Right kidney (tissue), 1 donor: ENCODE data around the gene CEP44.
"Not testable (repeated sequence)": the region's sequence is repeated elsewhere in the genome, so short reads cannot be mapped to it uniquely, and the experiment has no call there.

Source experiments
- DNase-seq: peaks from one replicate; pipeline ENCODE4 v3.0.0-alpha.2; 2016

The CEP44 gene

DNA sequence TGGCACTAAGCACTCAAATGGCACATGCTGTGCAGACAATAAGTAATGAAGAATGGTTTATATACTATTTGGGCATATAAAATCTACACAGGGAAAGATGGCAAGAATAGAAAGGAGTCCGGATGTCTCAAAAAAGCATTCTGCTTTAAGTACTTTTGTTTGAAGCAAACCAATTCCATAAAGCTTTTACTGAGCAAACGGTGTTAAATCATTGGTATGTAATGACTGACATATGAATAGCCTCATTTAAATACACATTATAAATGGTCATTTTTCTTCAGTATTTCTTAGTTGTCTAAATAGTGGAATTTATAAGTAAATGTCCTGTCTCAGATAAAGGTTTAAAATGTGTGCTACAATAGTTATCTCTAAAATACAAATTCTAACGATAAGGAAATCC is 6.3 kb upstream of the CEP44 start:
- no peak for DNase-seq

DNA sequence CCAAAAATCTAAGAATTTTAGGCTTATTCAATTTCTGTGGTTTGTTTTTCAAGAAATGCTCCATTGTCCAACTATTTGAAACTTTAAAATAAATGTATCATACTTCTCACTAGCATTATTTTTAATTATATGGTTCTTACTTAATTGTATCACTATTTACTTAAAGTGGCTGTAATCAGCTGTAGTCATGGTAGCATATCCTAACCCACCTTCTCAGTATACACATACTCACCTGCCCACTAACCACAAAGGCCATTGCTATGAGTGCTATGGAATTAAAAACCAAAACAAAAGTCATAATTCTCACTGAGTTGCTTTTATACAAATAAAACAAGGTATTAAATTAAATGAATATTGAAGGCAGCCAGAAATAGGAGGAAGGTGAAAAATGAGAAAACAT is 5.2 kb upstream of the CEP44 start:
- no peak for DNase-seq

DNA sequence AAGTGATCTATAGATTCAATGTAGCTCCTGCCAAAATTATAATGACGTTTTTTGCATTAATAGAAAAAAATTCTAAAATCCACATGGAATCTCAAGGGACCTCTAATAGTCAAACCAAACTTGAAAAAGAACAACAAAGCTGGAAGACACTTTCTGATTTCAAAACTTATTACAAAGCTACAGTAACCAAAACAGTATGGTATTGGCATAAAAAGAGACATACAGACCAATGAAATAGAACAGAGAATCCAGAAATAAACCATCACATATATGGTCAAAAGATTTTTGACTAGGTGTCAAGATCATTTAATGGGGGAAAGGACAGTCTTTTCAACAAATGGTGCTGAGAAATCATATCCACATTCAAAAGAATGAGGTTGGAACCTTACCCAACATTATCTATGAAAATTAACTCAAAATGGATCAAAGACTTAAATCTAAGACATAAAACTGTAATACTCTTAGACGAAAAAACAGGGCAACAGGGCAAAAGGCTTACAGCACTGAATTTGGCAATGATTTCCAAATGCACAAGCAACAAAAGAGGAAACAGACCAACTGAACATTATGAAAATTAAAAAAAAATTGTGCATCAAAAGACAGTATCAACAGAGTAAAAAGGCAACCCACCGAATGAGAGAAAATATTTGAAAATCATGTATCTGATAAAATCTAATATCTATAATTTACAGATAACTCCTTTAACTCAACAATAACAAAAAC is 4.1 kb upstream of the CEP44 start:
- DNase-seq = no peak

DNA sequence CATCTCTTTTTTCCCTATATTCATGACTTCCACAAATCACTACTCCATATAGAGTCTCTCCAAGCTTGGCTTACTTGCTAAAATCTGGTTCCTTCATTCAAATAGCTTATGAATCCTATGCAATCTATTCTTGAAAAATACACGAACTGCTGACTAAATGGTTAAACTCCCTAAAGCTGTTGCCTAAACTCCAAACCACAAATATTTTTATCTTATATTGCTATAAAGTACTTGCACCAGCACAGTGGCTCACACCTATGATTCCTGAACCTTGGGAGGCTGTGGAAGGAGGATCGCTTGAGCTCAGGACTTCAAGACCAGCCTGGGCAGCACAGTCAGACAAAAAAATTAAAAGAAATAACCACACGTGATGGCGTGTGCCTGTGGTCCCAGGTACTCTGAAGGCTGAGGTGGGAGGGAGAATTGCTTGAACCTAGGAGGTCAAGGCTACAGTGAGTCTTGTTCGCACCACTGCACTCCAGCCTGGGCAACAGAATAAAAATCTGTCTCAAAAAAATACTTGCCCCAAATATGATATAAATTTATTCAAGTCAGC is 2.5 kb upstream of the CEP44 start:
- no peak for DNase-seq

DNA sequence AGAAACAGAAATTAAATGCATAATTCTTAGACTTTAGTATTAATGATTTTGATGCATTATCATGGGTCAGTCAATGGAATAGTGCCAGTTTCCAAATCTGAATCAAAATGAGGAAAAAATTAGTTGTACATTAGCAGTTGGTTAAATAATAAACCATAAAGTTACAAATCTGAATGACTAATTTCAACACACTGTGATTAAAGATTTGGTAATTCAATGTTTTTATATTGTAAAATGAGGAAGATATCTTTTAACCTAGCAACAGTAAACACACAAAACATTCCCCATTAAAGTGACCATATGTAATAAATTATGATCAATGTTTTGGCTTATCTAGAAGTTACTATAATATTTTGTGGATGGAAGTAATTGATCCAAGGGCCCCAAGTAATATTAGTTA is 1.8 kb upstream of the CEP44 start:
- DNase-seq = no peak

DNA sequence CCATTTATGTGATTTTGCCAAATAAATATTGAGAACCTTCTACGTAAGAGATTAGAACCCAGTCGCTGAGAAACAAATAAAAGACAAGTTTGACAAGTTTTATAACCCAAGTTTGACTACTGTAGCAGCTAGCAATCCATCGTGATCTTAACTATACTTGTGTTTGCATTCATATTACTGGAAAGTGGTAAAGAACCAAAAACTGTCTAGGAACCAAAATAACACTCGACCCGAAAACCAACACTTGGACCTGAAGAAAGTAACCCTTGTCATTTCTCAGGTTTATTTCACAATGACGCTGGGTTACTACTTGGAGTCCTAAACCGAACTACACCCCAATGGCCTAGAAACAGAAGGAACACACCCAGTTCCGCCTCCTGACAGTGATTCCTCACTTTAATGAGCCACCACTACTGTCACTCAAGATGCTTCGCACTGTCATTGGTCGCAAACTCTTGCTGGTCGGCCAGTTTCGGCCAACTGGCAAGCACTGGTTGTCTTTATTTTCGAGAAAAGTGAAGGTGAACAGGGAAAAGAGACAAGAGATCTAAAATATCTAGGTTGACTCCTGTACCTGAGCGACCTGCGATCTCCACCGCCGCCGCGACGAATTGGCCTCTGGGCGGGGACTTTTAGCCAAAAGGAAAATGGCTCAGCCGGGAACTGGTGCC is 740 bp upstream of the CEP44 start:
- DNase-seq = peak; percentile 93

DNA sequence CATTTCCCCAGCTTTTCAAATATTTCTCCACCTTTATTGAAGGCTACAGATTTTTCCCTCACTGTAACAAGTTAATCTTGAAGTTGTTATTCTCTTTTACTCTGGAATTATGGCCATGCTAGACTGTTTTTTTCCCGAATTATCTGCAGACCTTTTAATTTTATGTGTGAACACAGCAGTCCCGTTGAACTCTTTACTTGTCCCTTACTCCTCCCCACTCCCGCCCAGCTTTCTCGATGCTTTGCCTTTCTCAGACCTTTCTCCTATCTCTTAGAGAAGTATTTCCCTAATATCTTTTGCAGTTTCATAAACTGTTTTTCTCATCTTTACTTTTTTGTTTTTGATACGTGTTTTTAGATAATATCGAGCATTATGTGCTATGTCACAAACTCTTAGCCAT is 776 bp downstream of the CEP44 start:
- no peak for DNase-seq

DNA sequence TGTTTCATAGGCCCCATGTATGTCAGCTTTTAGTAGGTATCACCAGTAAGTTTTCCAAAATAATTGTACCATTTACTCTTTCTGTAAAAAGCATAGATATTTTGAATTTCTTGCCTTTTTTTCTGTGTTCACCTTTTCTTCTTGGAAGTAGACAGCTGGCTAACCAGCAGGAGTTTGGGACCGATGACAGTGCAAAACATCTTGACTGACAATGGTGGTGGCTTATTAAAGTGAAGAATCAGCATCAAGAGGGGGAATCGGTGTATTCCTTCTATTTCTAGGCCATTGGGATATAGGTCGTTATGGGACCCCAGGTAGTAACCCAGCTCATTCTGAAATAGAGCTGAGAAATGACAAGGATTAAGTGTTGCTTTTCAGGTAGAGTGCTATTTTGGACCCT is 3.2 kb downstream of the CEP44 start:
- no peak for DNase-seq

DNA sequence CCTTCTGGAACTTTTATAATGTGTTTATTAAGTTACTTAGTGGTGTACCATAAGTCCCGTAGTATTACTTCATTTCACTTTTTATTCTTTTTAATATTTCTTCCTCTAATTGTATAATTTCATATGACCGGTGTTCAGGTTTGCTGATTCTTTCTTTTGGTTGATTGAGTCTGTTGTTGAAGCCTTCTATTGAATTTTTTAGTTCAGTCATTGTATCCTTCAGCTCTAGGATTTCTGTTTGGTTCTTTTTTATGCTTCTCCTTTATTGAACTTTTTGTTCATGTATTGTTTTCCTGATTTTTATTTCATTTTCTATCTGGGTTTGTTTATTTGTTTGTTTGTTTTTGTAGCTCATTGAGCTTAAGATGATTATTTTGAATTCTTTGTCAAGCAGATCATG is 8.8 kb downstream of the CEP44 start:
- no peak for DNase-seq

DNA sequence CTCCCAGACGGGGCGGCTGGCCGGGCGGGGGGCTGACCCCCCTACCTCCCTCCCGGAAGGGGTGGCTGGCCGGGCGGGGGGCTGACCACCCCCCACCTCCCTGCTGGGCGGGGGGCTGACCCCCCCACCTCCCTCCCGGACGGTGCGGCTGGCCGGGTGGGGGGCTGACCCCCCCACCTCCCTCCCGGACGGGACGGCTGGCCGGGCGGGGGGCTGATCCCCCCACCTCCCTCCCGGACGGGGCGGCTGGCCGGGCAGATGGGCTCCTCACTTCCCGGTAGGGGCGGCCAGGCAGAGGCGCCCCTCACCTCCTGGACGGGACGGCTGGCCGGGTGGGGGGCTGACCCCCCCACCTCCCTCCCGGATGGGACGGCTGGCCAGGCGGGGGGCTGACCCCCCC is 10.9 kb downstream of the CEP44 start:
- DNase-seq = not testable (repeated sequence)

DNA sequence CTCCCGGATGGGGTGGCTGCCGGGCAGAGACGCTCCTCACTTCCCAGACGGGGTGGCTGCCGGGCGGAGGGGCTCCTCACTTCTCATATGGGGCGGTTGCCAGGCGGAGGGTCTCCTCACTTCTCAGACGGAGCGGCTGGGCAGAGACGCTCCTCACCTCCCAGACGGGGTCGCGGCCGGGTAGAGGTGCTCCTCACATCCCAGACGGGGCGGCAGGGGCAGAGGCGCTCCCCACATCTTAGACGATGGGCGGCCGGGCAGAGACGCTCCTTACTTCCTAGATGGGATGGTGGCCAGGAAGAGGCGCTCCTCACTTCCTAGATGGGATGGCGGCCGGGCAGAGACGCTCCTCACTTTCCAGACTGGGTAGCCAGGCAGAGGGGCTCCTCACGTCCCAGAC is 11.4 kb downstream of the CEP44 start:
- DNase-seq = not testable (repeated sequence)

DNA sequence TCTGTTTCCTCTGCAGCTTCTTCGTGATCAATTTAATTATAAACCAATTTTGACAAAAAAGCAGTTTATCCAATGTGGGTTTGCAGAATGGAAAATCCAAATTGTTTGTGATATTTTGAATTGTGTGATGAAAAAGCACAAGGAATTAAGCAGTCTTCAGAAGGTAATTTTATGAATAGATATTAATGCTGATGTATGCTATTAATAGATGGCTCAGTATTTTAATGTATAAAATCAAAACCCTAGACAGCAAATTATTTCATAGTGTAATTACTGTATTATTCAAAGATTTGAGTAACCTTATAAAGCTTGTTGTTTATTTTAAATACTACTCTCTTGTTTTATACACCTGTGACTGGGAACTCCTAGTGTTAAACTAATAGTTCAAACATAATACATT is 20.0 kb downstream of the CEP44 start:
- no peak for DNase-seq

DNA sequence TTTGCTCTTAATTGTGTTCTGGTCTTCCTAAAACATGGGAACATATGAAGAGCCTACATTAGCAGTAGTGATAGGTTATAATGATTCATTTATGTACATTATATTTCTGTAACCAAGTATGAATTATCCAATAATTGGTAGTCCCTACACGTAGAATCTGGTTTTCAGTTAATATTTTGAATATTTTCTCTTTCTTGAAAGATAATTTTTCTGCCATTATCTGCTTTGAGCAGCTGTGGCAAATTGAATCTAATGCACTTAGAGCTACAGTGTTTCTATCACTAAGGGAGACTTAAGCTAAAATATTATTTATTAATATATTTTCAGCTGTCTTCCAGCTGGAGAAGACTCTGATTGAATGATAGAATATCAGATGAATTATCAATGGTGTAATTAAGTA is 21.0 kb downstream of the CEP44 start:
- no peak for DNase-seq

DNA sequence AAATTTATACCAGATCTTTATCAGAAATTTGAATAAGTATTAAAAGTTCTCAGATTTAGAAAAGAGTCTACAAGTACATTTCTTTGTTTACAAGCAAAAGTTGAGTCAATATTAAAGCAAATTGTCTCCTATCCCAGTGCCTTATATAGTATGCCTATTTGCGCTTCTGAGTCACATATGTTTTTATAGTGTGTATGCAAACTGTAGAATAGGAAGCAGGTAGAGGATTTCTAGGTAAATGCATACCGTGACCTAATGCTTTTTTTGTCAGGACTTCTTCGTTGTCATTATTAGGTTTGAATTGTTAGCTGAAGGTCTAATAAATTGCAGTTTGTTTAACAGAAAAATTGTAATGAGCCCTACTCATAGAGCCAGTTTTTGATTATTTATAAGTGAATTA is 22.2 kb downstream of the CEP44 start:
- DNase-seq = no peak

DNA sequence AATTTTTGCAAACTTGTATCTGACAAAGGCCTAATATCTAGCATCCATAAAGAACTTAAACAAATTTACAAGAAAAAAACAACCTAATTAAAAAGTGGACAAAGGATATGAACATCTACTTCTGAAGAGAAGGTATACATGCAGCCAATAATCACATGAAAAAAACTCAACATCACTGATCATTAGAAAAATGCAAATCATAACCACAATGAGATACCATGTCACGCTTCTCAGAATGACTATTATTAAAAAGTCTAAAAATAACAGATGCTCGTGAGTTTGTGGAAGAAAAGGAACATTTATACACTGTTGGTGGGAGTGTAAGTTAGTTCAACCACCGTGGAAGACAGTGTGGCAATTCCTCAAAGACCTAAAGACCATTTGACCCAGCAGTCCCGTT is 24.0 kb downstream of the CEP44 start:
- no peak for DNase-seq

DNA sequence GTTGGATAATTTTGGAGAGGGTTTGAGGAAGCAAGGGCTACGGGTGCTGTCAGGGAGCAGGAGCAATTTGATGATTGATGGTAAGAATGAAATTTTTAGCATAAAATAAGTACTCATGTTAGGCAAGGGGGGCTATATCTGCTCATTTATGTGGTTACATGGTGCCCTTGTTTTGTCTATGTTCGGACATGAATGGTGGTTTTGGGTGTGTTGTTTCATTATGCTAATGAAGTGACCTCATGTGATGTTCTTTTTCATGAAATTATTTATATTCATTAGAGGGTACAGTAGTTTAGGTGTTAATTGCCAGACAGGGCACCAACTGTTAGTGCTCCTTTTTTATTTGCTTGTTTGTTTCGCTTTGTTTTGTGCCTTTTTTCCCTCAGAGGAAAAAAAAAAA is 29.3 kb downstream of the CEP44 start:
- no peak for DNase-seq

DNA sequence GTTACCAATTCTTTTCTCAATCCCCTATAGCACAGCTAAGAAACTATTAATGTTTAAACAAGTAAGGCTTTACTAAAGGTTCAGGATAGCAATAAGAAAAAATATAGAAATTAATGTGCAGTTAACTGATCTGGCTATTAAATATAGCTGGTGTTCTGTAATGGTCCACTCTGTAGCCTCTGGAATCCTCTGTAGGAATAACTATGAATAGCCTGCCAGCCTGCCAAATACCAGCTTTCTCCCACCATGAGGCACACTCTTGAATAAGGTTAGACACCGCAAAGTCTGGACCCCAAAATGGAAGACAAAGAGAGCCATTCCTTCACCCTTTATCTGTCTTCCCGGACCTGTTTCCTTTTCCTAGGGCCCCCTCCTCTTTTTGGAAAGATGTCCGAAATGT is 30.6 kb downstream of the CEP44 start:
- no peak for DNase-seq

DNA sequence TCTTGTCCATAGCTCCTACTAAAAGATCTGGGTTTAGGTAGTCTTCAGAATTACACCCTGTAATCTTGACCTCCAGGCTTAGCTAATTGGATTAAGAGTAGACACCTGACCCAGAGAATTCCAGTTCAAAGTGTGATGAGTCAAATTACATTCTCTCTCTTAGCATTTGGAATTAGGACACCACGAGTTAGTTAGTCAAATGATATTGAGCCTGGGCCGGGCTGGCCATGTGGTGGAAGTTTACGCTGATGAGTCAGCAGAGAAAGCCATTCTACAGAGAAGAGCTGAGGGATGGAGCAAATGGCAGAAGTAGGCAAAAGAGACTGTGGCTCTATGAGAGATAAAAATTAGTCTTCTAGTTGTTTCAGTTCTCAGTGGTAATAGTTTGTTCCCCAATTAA is 31.1 kb downstream of the CEP44 start:
- DNase-seq = no peak

DNA sequence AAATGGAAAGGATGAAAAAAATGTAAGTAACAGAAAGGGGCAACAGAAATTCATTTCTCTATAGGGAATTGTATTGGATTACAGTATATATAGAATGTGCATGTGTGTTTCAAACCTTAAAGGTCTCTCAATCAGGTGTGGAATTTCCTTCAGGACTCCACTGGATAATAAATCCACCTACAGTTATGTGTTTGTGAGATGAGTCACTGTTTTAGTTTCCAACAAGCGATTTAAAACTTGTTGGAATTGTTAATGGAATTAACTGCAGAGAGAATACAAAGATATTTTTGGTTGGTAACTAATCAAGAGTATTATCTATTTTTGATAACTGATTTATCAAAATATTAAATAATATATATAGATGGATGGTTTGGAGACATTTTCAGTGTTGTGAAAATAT is 32.8 kb downstream of the CEP44 start:
- DNase-seq = no peak

DNA sequence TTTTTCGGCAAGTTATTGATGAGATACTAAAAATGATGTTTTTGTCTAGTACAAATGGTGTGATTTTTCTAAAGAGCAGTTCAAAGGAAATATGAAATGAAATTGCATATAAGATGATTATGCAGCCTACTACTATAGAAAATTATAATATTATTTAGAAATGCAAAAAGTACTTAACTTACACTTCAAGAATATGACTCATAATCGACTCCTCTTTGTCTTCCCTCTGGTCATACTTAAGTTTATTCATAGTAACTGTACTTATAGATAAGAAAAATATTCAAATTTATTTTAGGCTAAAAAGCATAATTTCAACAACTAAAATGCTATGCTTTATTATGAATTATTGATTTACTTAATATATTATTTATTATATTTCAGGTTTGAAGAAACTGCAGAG is 33.2 kb downstream of the CEP44 start:
- DNase-seq = no peak

DNA sequence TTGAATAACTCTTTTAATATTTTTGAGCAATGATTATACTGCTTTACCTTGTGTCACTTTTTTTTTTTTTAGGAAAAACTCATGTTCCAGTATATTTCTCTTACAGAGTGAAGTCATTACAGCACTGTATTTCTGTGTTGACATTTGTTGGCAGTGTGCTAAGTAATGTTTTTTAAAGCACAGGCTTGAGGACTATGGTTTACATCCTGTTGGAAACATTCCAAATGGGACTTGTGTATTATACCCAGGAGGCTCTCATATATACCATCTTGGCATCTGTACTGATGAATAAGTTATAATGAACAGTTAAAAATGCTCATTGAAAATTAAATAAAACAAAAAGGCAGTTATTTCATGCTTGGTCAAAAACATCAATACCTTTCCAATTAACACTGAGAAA is 33.8 kb downstream of the CEP44 start:
- no peak for DNase-seq

DNA sequence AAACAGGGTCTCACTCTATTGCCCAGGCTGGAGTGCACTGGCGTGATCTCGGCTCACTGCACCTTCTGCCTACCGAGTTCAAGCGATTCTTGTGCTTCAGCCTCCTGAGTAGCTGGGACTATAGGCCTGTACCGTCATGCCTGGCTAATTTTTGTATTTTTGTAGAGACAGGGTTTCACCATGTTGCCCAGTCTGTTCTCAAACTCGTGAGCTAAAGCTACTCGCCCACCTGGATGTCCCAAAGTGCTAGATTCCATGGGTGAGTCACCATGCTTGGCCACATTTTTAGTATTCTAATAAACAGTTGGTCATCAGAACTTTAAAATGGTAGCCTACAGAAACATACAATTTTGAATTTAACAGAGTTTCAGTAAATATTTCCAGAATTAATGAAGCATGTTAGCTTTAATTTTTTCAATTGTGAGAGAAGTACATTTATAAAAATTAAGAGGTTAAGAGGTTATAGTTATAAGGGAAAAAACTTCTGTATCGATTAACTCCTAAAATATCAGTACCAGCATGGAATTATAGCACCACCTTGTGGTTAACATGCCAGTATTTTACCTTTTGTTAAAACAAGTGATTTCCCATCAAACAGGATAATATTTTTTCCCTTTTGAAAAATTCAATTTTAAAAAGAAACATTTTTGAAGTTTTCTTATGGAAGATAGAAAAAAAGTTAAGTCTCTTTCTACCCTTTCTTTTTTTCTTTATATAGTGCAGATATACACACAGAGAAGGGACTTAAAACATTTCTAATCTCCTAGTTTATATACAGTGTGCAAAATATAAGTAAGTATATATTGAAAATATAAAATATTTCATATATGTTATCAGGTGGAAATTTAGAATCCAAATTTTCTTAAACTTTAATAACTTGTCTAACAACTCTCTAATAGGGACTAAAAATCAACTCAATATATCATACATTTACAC is 35.4 kb downstream of the CEP44 start:
- peak; percentile 10 for DNase-seq
